Stimulated activated CD8-positive, alpha-beta memory T cell treated with anti-CD3 and anti-CD28 coated beads, Interleukin-15, amount 100 ng/mL, for 4 hours (primary cell): Measurements from ENCODE around the gene PLEKHA1.

Source experiments
- DNase-seq, 2 donors: peaks; one replicate each; pipeline ENCODE4 v3.0.0-alpha.2; 2020; ENCODE audit warnings: low read depth in 2 of 2

PLEKHA1 gene

GRCh38 chr10:122347170-122347841, 27.2 kb upstream of the PLEKHA1 start:
- DNase-seq = no peak

DNA sequence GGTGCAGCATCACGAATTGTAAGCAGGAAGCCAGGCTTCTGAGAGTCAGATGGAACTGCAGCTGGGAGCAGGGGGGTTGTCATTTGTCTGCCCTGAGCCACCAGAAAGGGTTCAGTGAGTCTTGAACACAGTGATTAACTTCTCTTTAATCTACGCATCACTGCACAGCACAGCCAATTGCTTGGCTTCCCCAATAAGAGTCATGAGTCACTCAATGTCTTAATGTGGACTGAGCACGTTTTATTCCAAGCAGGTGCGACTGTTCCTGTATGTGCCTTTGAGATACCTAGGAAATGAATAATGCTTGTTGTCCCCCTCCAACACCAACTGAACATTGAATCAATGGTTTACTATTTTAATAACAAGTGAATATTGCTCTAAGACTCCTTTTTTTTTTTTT, 26.0 kb upstream of the PLEKHA1 start:
- DNase-seq = no peak

DNA sequence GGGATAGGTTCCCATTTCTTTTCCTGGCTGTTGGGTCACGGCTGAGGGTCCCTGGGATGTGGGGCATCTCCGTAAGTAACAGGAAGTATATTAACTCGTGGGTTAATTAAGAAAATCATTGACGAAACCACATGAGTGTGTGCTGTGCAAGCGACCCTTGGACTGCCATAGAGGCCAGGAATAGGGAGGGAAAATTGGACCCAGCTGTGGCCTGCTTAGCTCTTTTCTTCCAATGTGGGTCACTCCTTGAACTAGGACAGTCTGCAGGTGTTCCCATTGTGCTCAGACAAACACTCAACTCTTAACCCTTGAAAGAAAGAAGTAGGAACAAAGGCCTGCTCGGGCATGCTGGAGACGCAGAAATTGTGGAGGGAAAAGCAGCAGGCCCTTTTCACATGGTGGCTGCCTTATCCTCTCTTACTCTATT, 25.6 kb upstream of the PLEKHA1 start:
- DNase-seq = no peak

GRCh38 chr10:122349758-122350369, 24.6 kb upstream of the PLEKHA1 start:
- DNase-seq = no peak

DNA sequence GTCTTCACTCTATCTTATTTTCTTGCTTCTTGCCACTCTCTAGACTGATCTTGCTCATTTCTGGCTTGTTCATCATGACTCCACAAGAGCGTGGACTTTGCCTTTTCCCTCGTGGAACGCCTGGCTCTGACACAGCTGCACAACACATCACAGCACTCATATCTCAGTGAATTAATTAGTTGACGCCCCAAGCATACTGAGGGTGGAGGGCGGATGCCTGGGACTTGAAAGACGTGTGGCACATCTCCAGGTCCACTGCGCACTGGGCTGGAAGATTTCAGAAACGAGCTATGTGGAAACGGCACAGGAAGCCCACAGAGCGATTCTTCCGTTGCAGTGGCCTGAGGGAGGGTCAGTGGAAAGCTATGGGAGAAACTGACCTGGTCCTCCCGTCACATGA, 23.6 kb upstream of the PLEKHA1 start:
- no peak for DNase-seq

DNA sequence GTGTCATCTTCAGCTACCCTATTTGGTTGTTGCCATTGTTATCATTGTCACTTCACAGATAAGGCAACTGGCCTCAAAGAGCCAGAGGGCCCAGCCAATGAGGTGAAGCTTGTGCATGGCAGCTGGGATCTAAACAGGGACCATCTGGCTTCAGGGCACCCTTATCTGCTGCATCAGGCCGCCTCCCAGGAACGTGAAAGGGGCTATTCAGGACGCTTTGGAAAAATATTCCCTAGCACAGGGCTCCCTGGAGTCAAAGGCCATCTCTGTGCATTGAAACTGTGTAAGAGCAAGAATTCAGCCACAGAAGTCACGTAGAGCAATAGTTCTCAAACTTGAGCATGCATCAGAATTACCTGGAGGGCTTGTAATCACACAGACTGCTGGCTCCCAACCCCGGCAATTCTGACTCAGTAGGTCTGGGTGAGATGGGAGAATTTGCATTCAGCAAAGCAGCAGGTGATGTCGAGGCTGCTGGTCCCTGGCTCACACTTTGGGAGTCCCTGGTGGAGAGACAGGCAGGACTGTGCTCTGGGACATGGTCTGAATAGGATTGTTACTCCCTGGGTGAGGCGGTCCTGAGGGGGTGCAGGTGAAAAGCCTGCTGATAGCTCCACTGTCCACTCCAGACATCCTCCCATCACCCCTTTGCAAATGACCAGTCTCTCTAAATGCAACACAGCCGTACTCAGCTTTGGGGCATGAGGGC, 21.5 kb upstream of the PLEKHA1 start:
- DNase-seq = no peak

GRCh38 chr10:122354383-122354782, 20.1 kb upstream of the PLEKHA1 start:
- no peak for DNase-seq

DNA sequence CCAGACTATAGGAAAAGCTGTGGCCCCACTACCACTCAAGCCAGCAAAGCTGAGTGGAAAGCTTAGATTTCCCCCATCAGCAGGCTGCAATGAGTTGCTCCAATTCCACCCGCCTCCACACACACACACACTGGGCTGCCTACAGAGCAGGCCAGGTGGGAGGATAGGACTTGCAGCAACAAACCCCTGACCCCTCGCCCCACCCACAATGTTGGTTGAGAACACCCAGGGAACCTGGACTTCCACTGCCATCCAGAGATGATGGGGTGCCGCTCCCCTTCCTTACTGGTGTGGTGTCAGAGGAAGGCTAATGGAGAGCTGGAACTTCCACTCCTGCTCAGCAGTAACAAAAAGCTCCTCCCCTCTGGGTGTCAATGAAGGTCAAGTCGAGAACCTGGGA, 16.8 kb upstream of the PLEKHA1 start:
- DNase-seq = no peak

- DNase-seq = no peak
These were observed 14.9 kb upstream of the PLEKHA1 start for GRCh38 chr10:122359621-122360020.

GRCh38 chr10:122361046-122361445, 13.5 kb upstream of the PLEKHA1 start:
- no peak for DNase-seq

DNA sequence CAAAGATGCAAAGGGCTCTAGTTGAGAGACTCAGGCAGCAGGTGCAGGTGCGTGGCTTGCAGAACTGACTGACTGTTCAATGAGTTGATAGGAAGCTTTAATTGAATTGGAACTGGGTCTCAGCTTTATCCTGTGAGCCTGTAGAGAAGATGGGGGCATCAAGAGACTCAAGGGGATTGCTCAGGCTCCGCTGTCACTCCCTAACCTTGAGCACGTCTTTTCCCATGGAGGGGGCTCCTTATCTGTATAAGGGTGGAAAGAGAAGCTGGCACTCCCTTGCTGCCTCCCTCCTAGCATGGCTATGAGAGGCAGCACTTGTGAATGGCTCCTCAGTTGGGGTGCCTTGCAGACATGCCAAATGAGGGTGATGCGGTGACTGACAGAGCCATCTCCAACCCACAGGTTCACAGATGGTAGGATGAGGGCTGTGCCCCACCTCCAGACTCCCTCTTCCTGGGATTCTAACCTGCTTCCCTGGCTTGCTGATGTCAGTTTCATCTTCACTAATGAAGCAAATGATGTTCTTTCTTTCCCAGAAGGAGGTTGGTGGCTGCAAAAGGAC, 12.4 kb upstream of the PLEKHA1 start:
- no peak for DNase-seq

DNA sequence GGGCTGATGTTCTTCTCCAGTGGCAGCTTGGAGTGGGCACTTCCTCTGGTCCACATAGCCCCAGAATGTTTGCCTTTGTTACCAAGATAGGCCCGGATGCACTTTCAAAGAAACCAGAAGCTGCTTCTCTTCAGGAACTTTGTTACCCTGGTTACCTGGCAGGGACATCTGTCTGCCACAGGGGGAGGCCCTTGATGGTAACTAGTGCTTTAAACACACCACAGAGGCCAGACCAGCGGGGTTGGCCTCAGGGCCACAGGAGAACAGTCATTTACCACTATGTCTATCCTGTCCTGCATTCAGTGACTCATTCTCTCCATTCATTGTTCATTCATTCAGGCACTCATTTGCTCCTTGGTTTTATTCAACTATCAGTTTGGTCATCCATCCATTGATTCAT, 11.9 kb upstream of the PLEKHA1 start:
- no peak for DNase-seq

- DNase-seq = no peak
These were observed 11.2 kb upstream of the PLEKHA1 start for GRCh38 chr10:122363311-122363710.

- DNase-seq = no peak
These were observed 10.6 kb upstream of the PLEKHA1 start for GRCh38 chr10:122363722-122364463.

DNA sequence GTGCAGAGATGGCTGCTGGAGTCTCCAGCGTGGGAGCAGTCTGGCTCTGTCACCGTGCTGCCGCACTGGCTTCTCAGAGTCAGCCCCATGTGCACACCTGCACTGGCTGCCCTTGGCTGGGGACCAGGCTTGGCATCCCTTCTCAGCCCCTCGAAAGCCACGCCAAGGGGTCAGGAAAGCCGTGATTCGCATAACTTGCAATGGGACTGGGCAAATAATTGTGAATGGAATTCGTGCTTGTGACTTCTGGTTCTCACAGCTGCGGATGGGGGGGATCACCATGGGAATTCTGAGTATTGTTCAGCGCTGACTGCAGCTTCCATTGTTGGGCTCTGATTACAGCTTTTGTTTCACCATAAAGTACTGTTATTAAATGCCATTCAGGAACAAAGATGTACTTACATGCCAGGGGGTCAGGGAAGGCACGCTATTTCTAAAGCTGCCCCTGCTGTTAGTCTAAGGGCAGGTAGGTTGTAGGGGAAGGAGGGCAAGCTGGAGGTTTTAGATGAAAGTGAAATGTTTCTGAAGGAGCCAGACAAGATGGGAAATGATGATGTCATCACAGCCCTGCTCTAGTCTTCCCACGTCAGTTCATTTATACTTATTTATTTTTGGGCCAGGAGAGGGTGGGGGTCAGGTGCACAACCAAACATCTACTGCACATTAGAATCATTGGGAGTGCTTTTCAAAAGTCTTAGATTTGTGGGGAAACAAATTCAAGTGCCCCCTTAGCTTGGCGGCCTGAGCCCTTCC, 5.8 kb upstream of the PLEKHA1 start:
- no peak for DNase-seq

DNA sequence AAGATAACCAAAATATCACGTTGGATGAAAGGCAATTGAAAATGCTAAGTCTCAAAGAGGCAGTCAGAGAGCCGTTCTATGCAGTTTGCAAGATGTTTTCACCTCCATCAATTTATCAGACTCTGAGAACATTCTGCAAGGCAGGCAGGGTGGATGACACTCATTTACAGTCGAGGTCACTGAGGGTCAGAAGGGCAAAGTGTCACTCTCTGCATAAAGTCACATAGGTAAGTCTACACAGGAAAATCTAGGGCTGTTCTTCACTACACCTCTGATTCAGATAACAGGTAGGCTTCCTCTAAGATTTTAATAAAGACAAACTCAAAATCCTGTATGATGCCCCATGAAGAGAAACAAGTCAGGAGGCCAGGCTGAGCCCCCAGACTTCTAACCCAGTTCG, 1.4 kb upstream of the PLEKHA1 start:
- DNase-seq = no peak

- no peak for DNase-seq
These were observed 787 bp upstream of the PLEKHA1 start for GRCh38 chr10:122373721-122374120.

DNA sequence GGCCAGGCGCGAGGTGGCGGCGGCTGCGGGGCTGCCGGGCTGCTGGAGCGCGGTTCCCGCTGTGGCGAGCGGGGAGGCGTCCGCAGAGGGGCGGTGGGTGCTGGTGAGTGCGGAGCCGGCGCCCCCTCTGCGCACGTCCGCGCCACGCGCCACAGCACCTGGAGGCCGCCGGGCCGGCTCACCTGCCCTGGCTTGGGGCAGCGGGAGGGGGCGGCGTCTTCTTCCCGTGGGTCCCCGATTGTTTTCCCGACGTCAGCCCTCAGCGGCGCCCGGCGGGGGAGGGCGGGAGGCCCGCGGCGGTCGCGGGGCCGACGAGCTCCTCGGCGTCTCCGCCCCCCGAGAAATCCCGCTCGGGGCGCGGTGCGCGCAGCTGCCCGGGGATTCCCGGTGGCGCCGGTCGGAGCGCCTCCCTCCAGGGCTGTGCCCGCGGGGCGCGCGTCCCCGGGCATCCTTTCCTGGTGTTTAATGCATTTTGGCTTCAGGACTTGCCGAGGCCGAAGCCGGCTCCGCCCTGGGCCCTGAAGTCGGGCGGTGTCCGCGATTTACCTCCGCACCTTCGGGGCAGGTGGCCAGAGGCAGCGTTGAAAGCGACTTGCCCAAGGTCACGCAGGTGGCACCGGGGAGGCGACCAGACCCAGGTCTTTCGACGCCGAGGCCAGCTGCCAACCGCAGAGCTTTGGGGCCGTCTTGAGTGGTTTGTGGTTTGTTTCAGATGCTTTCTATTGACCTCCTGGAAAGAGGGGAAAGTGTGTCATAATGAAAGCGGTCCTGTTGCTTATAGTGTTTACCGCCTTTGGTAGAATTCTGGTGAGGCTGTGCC, 561 bp downstream of the PLEKHA1 start:
- DNase-seq = peak; percentile 50 to 62

DNA sequence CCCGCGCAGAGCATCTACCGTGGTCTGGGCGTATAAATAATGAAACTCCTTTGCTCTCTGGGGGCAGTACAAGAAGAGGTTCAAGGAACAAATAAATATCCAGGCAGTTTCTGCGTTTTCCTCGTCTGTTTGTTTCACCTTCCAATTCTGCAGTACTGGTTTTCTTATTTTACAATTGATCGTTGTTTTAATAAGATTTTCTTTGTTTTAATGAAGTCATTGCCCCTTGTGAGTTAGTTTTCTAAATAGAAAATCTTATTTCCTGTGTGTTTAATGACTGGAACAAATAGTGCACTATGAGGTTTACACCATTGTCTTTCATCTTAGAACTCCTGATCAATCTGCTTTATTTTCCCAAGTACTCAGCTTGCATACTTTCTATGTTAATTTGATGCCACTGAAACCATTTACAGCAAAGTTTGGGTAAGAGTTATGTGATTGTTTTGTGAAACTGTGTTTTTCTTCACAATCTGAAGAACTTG, 1.2 kb downstream of the PLEKHA1 start:
- DNase-seq = no peak

- DNase-seq = no peak
These were observed 2.0 kb downstream of the PLEKHA1 start for GRCh38 chr10:122376364-122376961.
